ENCODE data around the gene EXOC2.

EXOC2 gene

DNA sequence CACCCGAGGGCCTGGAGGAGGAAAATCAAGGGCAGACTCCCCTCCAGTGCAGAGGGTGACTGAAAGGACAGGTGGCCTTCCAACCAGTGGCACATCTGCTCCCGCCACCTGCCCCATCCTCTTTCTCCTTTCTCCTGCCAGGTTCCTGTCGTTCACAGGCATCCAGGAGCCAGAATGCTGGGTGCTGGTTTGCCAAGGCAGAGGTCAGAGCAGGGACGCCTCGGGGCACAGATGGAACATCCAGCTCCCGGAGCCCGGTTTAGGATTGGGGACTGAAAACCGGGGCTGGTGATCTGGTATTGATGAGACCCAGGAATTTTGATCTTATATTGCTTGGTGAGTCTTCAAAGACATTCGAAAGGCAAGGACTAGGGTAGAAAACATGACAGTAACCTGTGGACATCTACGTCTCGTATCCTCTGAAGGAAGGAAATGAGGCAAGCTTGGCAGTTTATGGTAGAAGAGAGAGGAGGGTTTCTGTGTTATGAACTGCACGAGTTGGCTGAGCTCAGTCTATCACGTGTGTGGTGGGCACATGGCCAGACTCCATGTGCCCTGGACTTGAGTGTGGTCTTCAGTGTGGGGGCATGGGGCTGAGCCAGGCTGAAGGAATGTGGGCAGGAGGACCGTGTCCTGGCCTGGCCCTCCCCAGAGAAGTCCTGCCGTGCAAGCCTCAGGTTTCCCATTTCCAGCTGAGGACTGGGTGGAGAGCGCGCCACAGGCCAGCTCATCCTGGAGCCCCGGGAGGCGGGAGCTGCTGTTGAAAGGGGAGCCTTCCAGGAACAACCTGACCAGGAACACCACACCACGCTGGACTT, 227.2 kb downstream of the EXOC2 start:
- intact Hi-C loops (cut with DNase I): no loop called here
- peak in 2 of 42 donors; percentile 22 to 23 for DNase-seq

DNA sequence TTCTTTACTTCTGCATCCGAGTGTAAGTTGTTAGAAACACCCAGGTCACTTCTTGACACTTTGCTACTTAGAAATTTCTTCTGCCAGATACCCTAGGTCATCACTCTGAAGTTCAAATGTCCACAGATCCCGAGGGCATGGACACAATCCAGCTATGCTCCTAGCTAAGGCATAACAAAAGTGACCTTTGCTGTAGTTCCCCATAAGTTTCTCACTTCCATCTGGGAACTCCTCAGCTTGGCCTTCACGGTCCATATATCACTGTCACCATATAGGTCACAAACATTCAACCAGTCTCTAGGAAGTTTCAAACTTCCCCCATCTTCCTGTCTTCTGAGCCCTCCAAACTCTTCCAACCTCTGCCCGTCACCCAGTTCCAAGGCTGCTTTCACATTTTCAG, 236.1 kb downstream of the EXOC2 start:
- DNase-seq: no peak
- intact Hi-C loops (cut with DNase I): no loop called here

DNA sequence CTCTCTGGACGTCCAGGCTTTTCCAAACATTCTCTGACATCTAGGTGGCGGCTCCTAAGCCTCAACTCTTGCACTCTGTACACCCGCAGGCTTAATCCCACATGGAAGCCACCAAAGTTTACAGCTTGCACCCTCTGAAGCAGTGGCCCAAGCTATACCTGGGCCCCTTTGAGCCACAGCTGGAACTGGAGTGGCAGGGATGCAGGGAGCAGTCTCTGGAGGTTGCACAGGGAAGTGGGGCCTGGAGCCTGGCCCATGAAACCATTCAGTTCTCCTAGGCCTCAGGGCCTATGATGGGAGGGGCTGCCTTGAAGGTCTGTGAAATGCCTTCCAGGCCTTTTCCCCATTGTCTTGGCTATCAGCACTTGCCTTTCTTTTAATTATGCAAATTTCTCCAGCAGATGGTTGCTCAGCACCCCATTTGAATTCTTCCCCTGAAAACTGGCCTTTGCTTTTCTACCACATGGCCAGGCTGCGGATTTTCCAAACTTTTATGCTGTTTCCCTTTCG, 236.5 kb downstream of the EXOC2 start:
- peak in 2 of 42 donors; percentile 24 to 27 for DNase-seq
- intact Hi-C loops (cut with DNase I): no loop called here

DNA sequence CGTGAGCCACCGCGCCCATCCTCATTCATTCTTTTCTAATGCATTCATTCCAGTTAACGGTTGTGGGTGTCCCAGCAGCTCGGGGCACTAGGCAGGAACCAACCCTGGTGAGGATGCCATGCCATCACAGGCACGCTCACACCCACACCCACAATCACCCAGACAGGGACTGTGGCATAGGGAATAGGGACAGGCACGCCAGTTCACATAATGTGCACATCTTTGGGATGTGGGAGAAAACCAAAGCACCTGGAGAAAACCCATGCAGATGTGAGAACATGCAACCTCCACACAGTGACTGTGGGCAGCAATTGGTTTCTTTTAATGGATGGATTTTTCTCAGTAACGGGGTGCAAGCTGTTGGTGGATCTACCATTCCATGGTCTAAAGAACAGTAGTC, 237.1 kb downstream of the EXOC2 start:
- peak in 2 of 42 donors; percentile 6 to 30 for DNase-seq
- intact Hi-C loops (cut with DNase I): no loop called here

DNA sequence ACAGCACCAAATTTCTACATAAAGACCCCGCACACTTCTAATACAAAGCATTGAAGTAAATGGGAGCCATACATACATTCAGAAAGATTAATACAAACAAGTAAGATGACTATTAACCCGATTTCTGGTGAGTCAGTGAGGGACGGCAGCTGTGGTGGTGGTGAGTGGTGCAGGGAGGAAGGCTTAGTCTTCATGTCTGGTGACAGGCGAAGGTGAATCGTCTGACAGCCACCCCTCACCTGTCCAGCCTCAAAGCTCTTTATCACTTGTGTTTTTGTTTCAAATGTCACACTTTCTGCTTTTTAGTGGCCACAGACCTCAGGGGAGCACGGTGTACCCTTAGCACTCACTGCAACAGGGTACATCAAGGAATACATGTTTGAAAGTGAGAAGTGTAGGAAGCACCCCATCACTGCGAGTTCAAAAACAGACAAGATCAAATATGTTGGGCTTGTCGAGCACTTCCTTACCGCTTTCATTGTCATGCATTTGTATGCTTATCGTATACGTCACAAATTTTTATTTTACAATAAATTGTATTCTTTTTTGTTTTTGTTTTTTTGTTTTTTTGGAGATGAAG, 237.8 kb downstream of the EXOC2 start:
- DNase-seq: peak in 1 of 42 donors; percentile 31
- intact Hi-C loops (cut with DNase I): no loop called here

DNA sequence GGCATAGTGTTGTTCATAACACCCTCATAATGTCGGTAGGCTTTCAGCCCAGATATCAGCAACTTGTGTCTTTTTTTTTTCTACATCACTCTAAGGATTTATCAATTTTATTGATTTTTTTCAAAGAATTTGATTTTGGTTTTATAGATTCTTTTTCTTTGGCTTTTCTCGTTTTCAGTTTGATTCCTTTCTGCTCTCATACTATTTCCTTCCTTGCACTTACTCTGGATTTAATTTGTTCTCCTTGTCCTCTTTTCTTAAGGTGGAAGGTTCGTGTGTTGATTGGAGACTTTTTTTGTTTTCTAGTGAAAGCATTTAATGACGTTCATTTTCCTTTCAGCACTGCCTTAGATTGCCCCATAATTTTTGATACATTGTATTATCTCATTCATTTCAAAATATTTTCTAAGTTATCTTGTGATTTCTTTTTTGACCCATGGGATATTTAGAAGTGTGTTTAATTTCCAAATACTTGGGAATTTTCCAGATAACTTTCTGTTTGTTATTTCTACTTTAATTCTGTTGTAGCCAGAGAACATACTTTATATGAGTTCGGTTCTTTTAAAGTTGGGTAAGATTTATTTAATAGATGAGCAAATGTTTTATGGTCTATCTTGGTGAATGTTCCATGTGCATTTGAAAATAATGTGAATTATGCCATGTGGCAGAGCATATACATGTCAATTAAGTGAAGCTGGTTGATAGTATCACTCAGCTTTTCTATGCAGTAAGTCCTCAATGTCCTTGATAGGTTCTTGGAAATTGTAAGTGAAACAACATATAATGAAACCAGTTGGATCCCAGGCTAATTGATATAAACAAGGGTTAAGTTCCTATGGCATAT, 238.6 kb downstream of the EXOC2 start:
- intact Hi-C loops (cut with DNase I): no loop called here
- DNase-seq: no peak

DNA sequence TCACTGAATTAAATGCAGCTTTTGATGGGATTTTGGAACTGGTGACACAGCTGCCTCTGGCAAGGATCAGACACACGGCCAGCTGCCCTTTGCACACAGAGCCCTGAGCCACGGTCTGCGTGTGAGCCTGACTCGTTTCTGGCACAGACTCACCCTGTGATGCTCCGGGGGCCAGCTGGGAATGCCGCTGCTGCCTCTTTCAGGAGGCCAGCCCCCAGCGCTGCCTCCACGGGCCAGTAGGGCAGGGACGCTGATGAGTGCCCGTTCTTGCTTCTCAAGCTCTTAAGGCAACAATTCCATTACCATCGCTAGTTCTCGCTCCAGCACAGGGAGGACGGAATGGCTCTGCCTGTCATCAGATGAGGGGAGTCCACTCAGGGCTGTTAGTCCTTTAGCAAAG, 239.8 kb downstream of the EXOC2 start:
- intact Hi-C loops (cut with DNase I): no loop called here
- peak; percentile 69 to 94 (median 83) for DNase-seq

DNA sequence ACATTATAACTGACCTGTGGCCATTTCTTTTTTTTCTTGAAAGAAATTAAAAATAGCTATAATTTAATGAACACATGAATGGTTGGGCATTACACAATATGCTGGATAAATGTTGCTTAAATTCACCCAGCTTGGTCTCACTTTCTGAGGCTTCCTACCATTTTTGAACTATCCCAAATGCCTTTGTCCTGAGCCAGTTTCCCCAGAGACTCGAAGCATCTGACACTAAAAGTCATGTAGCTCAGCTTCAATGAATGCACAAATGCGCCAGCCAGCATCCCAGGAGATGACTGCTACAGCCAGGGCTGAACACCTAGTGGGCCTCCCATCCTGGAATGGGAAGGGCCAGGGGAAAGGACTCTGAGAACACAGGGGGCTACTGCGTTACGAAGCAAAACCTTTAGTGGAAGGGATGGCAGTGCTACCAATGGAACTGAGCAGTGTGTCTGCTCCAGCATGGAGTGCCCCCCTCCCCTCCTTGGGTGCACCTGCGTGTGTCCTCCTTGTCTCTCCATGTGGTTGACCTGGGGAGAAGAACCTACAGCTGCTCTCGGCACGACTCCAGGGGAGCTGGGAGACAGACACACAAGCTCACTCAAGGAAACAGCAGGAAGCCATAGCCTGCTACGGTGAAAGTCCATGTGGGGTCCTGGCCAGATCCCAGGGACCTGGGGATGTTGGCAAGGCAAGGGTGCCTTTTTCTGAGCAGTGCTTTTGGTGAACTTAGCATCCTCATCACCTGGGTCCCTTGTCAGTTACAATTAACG, 240.5 kb downstream of the EXOC2 start:
- DNase-seq: peak in 7 of 42 donors; percentile 15 to 47 (median 34)
- intact Hi-C loops (cut with DNase I): no loop called here

DNA sequence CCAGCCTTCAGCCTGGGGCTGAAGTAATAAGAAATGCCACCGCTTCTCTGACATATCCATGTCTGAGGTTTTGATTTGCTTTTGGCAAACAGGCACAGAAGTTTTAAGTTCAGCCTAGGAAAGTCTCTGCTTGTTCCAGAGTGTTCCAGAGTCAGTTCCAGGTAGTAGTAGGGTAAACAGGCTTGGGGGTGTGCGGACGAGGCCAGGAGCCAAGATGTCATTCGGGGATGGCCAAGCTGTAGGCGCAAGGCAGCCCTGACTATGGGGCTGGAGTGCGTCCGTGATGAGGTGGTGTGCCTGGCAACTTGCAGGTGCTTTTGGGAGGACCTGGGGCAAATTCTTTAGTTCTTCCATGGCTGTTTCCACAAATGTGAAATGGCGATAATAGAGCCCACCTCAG, 241.1 kb downstream of the EXOC2 start:
- intact Hi-C loops (cut with DNase I): no loop called here
- DNase-seq: peak in 2 of 42 donors; percentile 1 to 13

DNA sequence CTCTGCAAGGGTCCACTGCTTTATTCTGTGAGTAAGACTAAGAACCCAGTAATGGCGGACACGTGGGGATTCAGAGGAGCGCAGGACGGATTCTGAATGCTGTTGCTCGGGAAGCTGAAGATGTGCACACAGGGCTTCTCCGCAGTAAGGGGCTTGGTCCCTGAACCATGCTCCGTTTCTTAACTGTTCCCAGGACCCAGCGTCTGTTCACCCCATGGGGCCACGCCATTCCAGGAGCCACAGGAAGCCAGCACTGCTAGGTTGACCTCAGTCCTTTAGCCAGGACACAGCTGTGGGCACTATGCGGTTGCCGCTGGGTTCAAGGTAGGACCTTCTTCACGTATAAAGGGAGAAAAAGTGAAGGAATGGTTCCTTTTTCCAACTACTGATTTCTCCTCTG, 241.6 kb downstream of the EXOC2 start:
- DNase-seq: peak in 4 of 42 donors; percentile 19 to 34 (median 27)
- intact Hi-C loops (cut with DNase I): no loop called here

DNA sequence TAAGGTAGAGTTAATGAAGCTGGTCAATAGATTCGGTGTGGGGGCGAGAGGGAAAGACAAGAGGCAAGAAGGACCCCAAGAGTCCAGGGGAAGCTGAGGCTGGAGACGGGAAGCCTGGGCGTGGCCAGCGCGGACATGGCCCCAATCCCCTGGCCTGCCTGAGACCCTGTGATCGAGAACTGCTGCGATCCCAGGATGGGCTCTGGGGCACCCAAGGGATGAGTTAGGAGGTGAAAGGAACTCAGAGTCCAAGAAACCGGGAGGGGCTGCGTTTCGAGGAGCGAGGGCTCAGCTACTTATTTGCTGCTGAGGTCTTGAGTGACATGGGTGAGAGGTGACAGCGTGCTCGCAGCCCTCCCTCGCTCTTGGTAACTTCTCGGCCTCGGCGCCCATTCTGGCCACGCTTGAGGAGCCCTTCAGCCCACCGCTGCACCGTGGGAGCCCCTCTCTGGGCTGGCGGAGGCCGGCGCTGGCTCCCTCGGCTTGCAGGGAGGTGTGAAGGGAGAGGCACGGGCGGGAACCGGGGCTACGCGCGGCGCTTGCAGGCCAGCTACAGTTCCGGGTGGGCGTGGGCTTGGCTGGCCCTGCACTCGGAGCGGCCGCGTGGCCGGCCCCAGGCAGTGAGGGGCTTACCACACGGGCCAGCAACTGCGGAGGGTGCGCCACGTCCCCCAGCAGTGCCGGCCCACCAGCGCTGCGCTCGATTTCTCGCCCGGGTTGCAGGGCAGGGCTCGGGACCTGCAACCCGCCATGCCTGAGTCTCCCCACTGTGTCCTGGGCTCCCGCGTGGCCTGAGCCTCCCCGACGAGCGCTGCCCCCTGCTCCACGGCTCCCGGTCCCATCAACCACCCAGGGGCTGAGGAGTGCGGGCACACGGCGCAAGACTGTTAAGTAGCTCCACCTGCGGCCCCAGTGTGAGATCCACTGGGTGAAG, 243.2 kb downstream of the EXOC2 start:
- intact Hi-C loops (cut with DNase I): no loop called here
- peak in 3 of 42 donors; percentile 16 to 26 (median 17) for DNase-seq

DNA sequence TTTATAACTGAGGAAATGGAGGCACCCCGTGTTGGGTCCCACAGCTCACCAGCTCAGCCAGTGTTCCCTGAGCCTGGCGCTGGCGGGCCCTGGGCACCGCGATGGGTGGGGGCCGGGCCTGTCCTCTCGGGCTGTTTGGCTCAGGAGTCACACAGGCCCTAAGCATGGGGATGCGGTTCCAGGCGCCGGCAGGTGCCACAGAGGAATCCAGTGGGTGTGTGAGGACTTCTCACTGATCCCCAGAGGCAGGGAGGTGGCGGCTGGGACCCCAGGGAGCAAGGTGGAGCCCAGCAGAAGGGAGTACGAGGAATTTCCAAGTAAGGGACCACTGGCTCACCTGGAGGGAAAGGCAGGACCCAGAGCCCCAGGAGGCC, 243.9 kb downstream of the EXOC2 start:
- intact Hi-C loops (cut with DNase I): no loop called here
- DNase-seq: peak in 2 of 42 donors; percentile 5 to 11

DNA sequence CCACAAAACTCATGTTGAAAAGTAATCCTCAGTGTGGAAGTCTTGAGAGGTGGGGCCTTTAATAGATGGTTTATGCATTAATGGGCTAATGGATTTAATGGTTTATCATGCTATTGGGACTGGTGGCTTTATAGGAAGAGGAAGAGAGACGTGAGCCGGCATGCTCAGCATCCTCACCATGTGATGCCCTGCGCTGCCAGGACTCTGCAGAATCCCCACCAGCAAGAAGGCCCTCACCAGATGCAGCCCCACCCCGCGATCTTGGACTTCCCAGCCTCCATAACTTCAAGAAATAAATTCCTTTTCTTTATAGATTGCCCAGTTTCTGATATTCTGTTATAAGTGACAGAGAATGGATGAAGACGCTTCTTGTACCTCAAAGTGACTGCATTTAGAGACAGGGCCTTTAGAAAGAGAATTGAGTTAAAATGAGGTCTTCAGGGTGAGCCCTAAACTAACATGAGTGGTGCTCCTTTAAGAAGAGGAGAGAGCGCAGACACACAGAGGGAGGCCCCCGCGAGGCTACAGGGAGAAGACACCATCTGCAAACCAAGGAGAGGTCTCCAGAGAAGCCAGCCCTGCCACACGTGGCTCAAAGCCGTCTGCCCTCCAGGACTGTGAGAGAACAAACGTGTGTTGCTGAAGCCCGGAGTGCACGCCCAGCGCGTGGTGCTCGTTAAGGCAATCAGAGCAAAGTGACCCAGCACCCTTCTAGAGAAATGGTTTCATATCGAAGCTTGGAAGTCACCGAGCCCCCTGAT, 244.5 kb downstream of the EXOC2 start:
- intact Hi-C loops (cut with DNase I): no loop called here
- DNase-seq: peak in 5 of 42 donors; percentile 1 to 39 (median 20)

DNA sequence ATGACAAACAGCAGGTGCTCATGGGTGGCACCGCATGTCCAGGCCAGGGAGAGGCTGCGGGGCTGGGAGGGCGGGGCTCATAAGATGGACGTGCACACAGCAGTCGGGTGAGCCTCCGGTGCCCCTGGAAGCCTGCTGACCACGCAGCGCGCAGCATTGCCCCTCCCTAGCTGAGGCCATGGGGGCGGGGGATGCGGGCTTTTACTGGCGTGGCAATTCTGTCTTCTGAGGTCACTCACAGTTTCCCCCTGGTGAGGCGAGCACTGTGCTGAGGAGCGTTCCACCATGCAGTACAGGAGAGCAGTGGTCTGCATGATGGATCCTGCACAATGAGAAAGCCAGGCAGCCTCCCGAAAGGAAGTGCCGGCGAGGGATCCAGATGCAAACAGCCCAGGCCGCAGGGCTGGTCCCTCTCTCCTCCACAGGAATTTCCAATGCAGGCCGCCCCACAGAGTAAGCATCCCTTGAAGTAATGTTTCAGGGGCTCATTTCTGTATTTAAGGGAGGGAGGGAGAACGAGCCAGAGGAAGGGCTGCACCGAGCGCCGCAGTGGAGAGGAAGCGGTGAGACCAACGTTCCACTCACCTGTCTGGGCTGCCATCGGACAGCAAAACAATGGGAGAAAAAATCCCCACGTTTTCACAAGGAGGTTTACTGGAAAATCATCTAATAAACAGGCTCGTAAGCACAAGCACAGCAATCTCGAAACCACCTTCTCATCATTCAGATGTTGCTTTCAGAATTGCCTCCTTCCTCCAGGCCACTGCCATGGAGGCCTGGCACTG, 245.4 kb downstream of the EXOC2 start:
- intact Hi-C loops (cut with DNase I): no loop called here
- DNase-seq: peak in 4 of 42 donors; percentile 0 to 36 (median 17)

DNA sequence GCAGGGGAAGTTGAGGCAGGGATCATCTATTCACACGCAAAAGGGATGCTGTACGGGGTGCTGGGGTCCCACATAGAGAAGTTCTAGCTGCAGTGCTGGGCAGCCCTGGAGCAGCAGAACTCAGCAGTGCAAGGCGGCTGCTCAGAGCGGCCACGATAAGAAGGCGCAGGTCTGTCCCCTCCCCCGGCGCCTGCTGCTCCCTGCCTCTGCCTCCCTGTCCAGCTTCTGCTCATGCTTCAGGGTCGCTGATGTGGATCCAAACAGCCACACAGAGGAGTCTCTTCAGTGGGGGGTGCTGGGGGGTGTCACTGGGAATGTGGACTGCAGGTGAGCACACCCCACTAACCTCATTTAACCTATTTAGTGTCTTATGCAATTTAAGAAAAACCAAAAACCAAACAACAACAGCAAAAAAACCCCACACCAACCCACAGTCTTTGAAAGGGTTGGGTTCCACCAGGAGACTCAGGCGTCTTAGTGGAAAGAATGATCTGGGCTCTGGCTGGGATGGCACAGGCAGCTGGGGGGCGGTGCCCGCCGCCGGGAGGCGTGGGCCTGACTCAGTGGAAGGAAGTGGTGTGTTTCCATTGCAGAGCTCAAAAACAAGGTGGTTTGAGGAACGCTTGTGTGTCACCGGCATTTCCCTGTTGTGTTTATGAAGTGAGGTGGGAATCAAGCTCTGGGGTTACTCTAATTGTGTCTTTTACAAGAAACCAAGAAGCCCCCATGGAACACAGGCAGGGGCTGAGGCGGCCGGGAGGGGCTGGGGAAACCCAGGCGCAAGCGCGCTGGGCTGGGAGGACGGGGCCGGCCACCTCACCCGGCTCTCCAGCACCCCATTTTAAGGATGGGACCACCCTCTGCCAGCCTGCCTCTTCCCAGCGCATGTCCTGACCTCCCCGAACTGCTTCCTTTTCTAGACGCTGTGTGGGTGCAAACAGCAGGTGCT, 246.2 kb downstream of the EXOC2 start:
- peak in 4 of 42 donors; percentile 6 to 31 (median 17) for DNase-seq
- intact Hi-C loops (cut with DNase I): no loop called here
